Posterior cingulate gyrus (tissue), 11 donors: Measurements from ENCODE around the gene IDH2.
"Not testable (repeated sequence)": the region's sequence is repeated elsewhere in the genome, so short reads cannot be mapped to it uniquely, and the experiment has no call there.

Experiments used
- DNase-seq, 10 donors: peaks; one replicate each; pipeline versions ENCODE4 v3.0.0 to v3.0.0-alpha.2; 2020 to 2021; ENCODE audit warnings: mixed read lengths in 3 of 10
- intact Hi-C: fragments of 100-400 bp; cut with DNase I; formaldehyde crosslinking; loops from one replicate; pipeline ENCODE4 v1.15.1; 2023

Gene IDH2

GRCh38 chr15:90101969-90102890, at the start of gene IDH2:
IDH2 (minus strand) TSS chr15:90102468; CDS start chr15:90102390, 78 bp downstream.
- intact Hi-C loops: no loop called here
- peak; percentile 68 to 98 (median 78) for DNase-seq

DNA sequence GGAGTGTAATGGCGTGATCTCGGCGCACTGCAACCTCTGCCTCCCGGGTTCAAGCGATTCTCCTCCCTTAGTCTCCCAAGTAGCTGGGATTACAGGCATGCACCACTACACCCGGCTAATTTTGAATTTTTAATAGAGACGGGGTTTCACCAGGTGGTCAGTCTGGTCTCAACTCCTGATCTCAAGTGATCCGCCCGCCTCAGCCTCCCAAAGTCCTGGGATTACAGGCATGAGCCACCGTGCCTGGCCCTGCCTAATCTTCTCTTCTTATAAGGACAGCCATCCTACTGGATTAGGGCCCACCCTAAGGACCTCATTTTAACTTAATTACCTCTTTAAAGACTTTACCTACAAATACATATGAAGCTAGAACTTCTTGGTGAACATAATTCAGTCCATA, 48.3 kb upstream of the IDH2 start:
- peak in 1 of 10 donors; percentile 18 for DNase-seq
- intact Hi-C loops: not testable (repeated sequence)

DNA sequence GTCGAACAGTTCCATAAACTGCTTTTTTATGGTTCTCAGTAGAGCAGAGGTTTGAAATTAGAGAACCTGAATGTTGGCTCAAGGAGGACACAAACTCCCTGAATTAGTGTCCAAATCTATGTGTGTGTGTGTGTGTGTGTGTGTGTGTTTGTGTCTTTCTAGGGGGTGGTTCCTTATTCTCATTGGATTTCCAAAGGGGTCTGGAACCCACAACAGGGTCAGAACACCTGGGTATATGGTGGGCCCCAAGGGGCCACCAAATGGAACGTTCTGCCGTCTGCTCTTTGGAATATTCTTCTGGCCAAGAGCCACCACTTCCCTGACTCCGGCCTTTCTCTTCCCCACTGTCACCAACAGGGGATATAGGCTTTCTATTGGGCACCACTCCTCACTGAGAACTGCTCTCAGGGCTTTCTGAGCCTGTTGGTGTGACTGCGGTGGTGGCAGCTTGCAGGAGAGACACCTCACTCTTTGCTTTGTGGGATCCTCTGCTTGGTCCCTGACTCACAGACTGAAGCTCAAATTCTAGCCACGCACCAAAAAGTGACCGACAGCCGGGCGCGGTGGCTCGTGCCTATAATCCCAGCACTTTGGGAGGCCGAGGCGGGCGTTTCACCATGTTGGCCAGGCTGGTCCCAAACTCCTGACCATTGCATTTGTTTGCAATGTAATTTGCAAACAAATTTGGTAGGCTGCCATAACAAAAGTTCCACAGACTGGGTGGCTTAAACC, 47.5 kb upstream of the IDH2 start:
- intact Hi-C loops: no loop called here
- DNase-seq: peak in 1 of 10 donors; percentile 55

DNA sequence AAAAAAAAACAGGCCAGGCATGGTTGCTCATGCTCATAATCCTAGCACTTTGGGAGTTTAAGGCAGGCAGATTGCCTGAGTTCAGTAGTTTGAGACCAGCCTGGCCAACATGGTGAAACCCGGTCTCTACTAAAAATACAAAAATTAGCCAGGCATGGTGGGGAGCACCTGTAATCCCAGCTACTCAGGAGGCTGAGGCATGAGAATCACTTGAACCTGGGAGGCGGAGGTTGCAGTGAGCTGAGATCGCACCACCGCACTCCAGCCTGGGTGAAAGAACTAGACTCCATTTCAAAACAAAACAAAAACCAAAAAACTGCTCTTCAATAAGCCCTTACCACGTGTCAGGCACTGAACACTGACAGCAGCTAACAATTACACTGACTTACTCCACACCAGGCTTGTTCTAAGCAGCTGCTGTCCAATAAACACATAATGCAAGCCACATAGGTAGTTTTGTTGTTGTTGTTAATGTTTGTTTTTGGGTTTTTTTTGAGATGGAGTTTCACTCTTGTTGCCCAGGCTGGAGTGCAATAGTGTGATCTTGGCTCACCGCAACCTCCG, 44.0 kb upstream of the IDH2 start:
- intact Hi-C loops: not testable (repeated sequence)
- peak in 1 of 10 donors; percentile 2 for DNase-seq

GRCh38 chr15:90145761-90146160, 43.5 kb upstream of the IDH2 start:
- intact Hi-C loops: no loop called here
- no peak for DNase-seq

- DNase-seq: peak in 1 of 10 donors; percentile 67
- intact Hi-C loops: no loop called here
Observed at GRCh38 chr15:90145259-90145658, 43.0 kb upstream of the IDH2 start.

- DNase-seq: peak in 9 of 10 donors; percentile 7 to 90 (median 39)
- intact Hi-C loops: no loop called here
Observed at GRCh38 chr15:90143166-90143655, 40.9 kb upstream of the IDH2 start.

- peak in 1 of 10 donors; percentile 56 for DNase-seq
- intact Hi-C loops: no loop called here
Observed at GRCh38 chr15:90142216-90143165, 40.2 kb upstream of the IDH2 start.

- peak in 1 of 10 donors; percentile 43 for DNase-seq
- intact Hi-C loops: no loop called here
Observed at GRCh38 chr15:90141646-90142045, 39.4 kb upstream of the IDH2 start.

DNA sequence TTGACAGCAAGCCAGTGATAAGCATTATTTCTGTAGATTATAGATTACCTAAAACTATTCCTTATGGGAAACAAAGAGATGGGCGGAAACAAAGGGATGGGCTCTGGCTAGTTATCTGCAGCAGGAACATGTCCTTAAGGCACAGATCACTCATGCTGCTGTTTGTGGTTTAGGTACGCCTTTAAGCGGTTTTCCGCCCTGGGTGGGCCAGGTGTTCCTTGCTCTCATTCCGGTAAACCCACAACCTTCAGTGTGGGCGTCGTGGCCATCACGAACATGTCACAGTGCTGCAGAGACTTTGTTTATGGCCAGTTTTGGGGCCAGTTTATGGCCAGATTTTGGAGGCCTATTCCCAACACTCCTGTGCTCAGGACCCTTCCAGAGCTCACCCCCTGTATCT, 37.3 kb upstream of the IDH2 start:
- peak in 1 of 10 donors; percentile 24 for DNase-seq
- intact Hi-C loops: not testable (repeated sequence)

GRCh38 chr15:90138071-90138833, 36.0 kb upstream of the IDH2 start:
- peak in 1 of 10 donors; percentile 67 for DNase-seq

DNA sequence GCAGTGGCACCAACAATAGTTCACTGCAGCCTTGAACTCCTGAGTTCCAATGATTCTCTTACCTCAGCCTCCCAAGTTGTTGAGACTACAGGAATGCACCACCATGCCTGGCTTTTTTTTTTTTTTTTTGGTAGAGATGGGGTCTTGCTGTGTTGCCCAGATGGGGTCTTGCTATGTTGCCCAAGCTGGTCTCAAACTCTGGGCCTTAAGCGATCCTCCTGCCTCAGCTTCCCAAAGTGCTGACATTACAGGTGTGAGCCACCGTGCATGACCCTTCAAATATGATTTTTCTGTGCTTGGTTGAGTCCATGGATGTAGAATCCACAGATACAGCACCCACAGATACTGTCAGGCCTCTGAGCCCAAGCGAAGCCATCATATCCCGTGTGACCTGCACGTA, 30.2 kb upstream of the IDH2 start:
- intact Hi-C loops: no loop called here
- no peak for DNase-seq

More at GRCh38 chr15:90138071-90138833, 36.0 kb upstream of the IDH2 start:
- intact Hi-C loops: no loop called here

GRCh38 chr15:90131848-90132247, 29.6 kb upstream of the IDH2 start:
- no peak for DNase-seq
- intact Hi-C loops: no loop called here

DNA sequence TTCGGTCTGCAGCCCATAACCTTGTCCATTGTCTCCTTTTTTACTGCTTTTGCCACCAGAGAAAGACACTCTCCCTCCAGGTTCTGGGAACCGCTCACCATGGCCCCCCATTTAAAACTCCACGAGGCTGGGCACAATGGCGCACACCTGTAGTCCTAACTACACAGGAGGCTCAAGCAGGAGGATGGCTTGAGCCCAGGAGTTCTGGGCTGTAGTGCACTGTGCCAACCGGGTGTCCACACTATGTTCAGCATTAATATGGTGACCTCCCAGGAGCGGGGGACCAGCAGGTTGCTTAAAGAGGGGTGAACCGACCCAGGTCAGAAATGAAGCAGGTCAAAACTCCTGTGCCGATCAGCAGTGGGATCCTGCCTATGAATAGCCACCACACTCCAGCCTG, 28.0 kb upstream of the IDH2 start:
- DNase-seq: no peak
- intact Hi-C loops: no loop called here

GRCh38 chr15:90126596-90127435, 24.5 kb upstream of the IDH2 start:
- intact Hi-C loops: no loop called here
- DNase-seq: no peak

GRCh38 chr15:90126022-90126421, 23.8 kb upstream of the IDH2 start:
- no peak for DNase-seq
- intact Hi-C loops: no loop called here

DNA sequence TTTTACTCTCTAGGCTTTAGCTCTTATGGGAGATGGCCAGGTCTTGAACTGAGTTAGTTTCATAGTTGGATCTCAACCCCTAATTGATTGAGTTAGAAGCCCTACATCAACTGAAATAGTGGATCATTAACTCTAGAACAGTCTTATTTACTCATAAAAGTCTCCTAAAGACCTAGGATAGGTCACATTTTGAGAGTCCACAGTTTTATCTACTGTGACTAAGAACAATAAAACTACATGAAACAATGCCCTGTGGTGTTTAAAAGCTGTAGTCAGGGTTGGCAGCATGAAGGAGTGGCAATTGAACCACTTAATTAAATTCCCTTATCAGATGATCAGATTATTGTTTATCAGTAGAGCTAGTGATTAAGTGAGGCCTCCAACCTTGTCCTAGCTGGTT, 22.2 kb upstream of the IDH2 start:
- no peak for DNase-seq
- intact Hi-C loops: no loop called here

DNA sequence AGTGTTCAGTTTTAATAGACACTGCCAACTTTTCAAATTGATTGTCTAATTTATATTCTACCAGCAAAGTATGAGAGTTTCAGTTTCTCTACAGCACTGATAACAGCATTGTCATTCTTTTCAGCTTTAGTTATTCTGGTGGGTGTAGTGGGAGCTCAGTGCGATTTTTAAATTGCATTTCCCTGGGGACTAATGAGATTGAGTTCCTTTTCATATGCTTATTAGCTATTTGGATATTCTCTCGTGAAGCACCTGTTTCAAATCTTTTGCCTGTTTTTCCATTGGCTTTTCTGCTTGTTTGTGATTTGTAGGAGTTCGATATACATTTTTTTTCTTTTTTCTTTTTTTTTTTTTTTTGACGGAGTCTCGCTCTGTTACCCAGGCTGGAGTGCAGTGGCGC, 18.8 kb upstream of the IDH2 start:
- intact Hi-C loops: no loop called here

More for the DNA sequence above, 18.8 kb upstream of the IDH2 start:
- DNase-seq: no peak
